HCT116 (cell line): ENCODE measurements around the gene GREM2. TPM values are rescaled to one million over a fixed set of nuclear protein-coding genes. Genes with fewer than 3 reads are reported as not detected.

Experiments
- ATAC-seq: fragments of 200-7000 bp; cut with Tn5 transposase; 2 replicates; pipeline ENCODE4 v1.9.1; 2020; ENCODE audit warnings: mild to moderate bottlenecking, moderate library complexity
- Bru-seq: library from RNA; stranded (reverse); fragments of 400-500 nt; gene quantifications from one replicate; lab custom pipeline; 2021; lab: Mats Ljungman, UMichigan
- BruChase-seq, 2 experiments: library from RNA; stranded (reverse); fragments of 400-500 nt; gene quantifications; one replicate each; lab custom pipeline; 2021; lab: Mats Ljungman, UMichigan
- BruUV-seq: library from RNA; stranded (reverse); fragments of 400-500 nt; replicated peaks from 2 replicates; lab custom pipeline; 2021; lab: Mats Ljungman, UMichigan
- CTCF ChIA-PET: fragments of 300-600 bp; sonication (Branson Sonifier 250); formaldehyde crosslinking; loops from one replicate; lab custom pipeline; 2021; ENCODE audit warnings: antibody characterized with exemption; lab: Charles Lee
- POLR2A ChIA-PET: fragments of 300-600, 350-600 bp; sonication (Branson Sonifier 250); formaldehyde crosslinking; loops from one replicate; lab custom pipeline; 2021; ENCODE audit warnings: antibody characterized with exemption; lab: Charles Lee
- RAD21 ChIA-PET, 2 experiments: fragments of 300-600 bp; sonication (Branson Sonifier 250); formaldehyde crosslinking; loops; one replicate each; lab custom pipeline; 2023; ENCODE audit warnings: low total read pairs in 2 of 2; ENCODE audit not compliant: uncharacterized antibody in 2 of 2, unreplicated experiment in 2 of 2, low non-redundant PET in 1 of 2; lab: Charles Lee
- DNase-seq: peaks from one replicate; pipeline ENCODE4 v3.0.0-alpha.2; 2010; ENCODE audit warnings: low read depth, low spot score
- H2AFZ ChIP-seq: fragments of 200-600 bp; shearing (Covaris generic), sonication (generic); 2 replicates; pipeline ENCODE4 v1.6.1; 2017; ENCODE audit warnings: low read depth, mixed run types, mixed read lengths, antibody characterized with exemption, low read length; ENCODE audit not compliant: poor library complexity, severe bottlenecking
- H3K27ac ChIP-seq: 2 replicates; pipeline ENCODE4 v1.5.1; 2012; ENCODE audit warnings: low read depth, low read length
- H3K27me3 ChIP-seq: fragments of 200-600 bp; sonication (generic); 2 replicates; pipeline ENCODE4 v1.6.1; 2016; ENCODE audit warnings: mixed run types, low read length, mixed read lengths; ENCODE audit not compliant: insufficient read depth
- H3K36me3 ChIP-seq, 2 experiments: fragments of 200-500 bp in 1 of 2; fragments of 200-600 bp in 1 of 2; sonication (Bioruptor generic) in 1 of 2; sonication (generic) in 1 of 2; 2 replicates each; pipeline versions ENCODE4 v1.5.1 to v1.6.1; 2014 to 2016; ENCODE audit warnings: low read length in 2 of 2, inconsistent platforms in 1 of 2, mixed read lengths in 1 of 2, mixed run types in 1 of 2; ENCODE audit not compliant: insufficient read depth in 2 of 2, control insufficient read depth in 1 of 2
- H3K4me1 ChIP-seq, 2 experiments: fragments of 200-600 bp in 1 of 2; sonication (generic) in 1 of 2; 2 replicates each; pipeline versions ENCODE4 v1.5.1 to v1.6.1; 2012 to 2017; ENCODE audit warnings: low read length in 2 of 2, inconsistent platforms in 1 of 2, mild to moderate bottlenecking in 1 of 2, mixed read lengths in 1 of 2, mixed run types in 1 of 2, moderate library complexity in 1 of 2; ENCODE audit not compliant: insufficient read depth in 2 of 2, control insufficient read depth in 1 of 2
- H3K4me2 ChIP-seq: fragments of 200-600 bp; sonication (generic); 2 replicates; pipeline ENCODE4 v1.6.1; 2017; ENCODE audit warnings: mixed run types, low read length, mixed read lengths
- H3K4me3 ChIP-seq, 2 experiments: fragments of 200-600 bp in 1 of 2; sonication (generic) in 1 of 2; replicated peaks in 1 of 2; 2 replicates each; pipeline ENCODE4 v1.5.1; 2011 to 2016; ENCODE audit warnings: low read length in 2 of 2, control low read depth in 1 of 2, low read depth in 1 of 2, mild to moderate bottlenecking in 1 of 2, mixed read lengths in 1 of 2, mixed run types in 1 of 2
- H3K79me2 ChIP-seq: fragments of 200-600 bp; sonication (generic); 2 replicates; pipeline ENCODE4 v1.6.1; 2017; ENCODE audit warnings: mild to moderate bottlenecking, mixed run types, low read length, moderate library complexity, mixed read lengths; ENCODE audit not compliant: insufficient read depth
- H3K9ac ChIP-seq: fragments of 200-600 bp; sonication (generic); 2 replicates; pipeline ENCODE4 v1.6.1; 2016; ENCODE audit warnings: low read length, mixed read lengths
- H3K9me2 ChIP-seq: fragments of 200-600 bp; sonication (generic), shearing (Covaris generic); 2 replicates; pipeline ENCODE4 v1.6.1; 2017; ENCODE audit warnings: mixed run types, mild to moderate bottlenecking, moderate library complexity; ENCODE audit not compliant: insufficient read depth
- H3K9me3 ChIP-seq, 2 experiments: fragments of 200-500 bp in 1 of 2; fragments of 200-600 bp in 1 of 2; sonication (Bioruptor generic) in 1 of 2; sonication (generic) in 1 of 2; 2 replicates each; pipeline ENCODE4 v1.6.1; 2014 to 2017; ENCODE audit warnings: low read length in 2 of 2, mixed read lengths in 2 of 2, inconsistent platforms in 1 of 2, low read depth in 1 of 2, mild to moderate bottlenecking in 1 of 2, mixed run types in 1 of 2, moderate library complexity in 1 of 2; ENCODE audit not compliant: control insufficient read depth in 1 of 2, insufficient read depth in 1 of 2
- H4K20me1 ChIP-seq: fragments of 200-600 bp; sonication (generic), shearing (Covaris generic); 2 replicates; pipeline ENCODE4 v1.6.1; 2017; ENCODE audit warnings: mixed run types, mild to moderate bottlenecking, moderate library complexity; ENCODE audit not compliant: insufficient read depth
- CBX3 ChIP-seq: IDR thresholded peaks from 2 replicates; pipeline ENCODE4 v1.6.1; 2012; ENCODE audit warnings: low read depth
- ELF1 ChIP-seq: IDR thresholded peaks from 2 replicates; pipeline ENCODE4 v1.6.1; 2012; ENCODE audit warnings: low read depth, borderline replicate concordance
- EZH2 ChIP-seq: fragments of 200-600 bp; sonication (generic); IDR thresholded peaks from 2 replicates; pipeline ENCODE4 v1.6.1; 2017; ENCODE audit warnings: antibody characterized with exemption, mixed run types
- JUND ChIP-seq: IDR thresholded peaks from 2 replicates; pipeline ENCODE4 v1.6.1; 2012
- POLR2AphosphoS5 ChIP-seq: IDR thresholded peaks from 2 replicates; pipeline ENCODE4 v1.6.1; 2011; ENCODE audit warnings: mild to moderate bottlenecking, low read depth, low read length, moderate library complexity
- SRF ChIP-seq: IDR thresholded peaks from 2 replicates; pipeline ENCODE4 v1.6.1; 2012; ENCODE audit warnings: low read depth
- TCF7L2 ChIP-seq: IDR thresholded peaks from 2 replicates; pipeline ENCODE4 v1.7.0; 2011; ENCODE audit warnings: borderline replicate concordance, inconsistent platforms; ENCODE audit not compliant: insufficient read depth, insufficient read length; ENCODE audit errors: extremely low read depth
- intact Hi-C: fragments of 100-400 bp; cut with micrococcal nuclease; formaldehyde crosslinking; loops from 2 replicates; pipeline ENCODE4 v1.10.0; 2022
- long read RNA-seq: library from polyadenylated mRNA; unstranded; transcript quantifications from one replicate; pipeline ENCODE4 v2.0.0, GENCODE V29; 2021; ENCODE audit not compliant: unreplicated experiment
- polyA plus RNA-seq: library from polyadenylated mRNA; unstranded; fragments of >200 nt; gene quantifications from 2 replicates; pipeline ENCODE4 v1.2.1, GENCODE V29; 2012; ENCODE audit warnings: missing spikeins
- total RNA-seq: library from RNA; stranded (reverse); gene quantifications from one replicate; pipeline ENCODE4 v1.2.1, GENCODE V29; 2021; ENCODE audit not compliant: unreplicated experiment
- TF ChIP-seq, protein P1 (sequence below), 3 experiments: fragments of 200-600 bp in 1 of 3; sonication (generic) in 1 of 3; IDR thresholded peaks in 2 of 3; conservative IDR thresholded peaks in 1 of 3; 2 replicates each; pipeline ENCODE4 v1.5.1; 2012 to 2017; ENCODE audit warnings: low read depth in 2 of 3, low read length in 2 of 3, antibody characterized with exemption in 1 of 3, borderline replicate concordance in 1 of 3, control low read depth in 1 of 3, mild to moderate bottlenecking in 1 of 3, mixed read lengths in 1 of 3, mixed run types in 1 of 3, moderate library complexity in 1 of 3; ENCODE audit not compliant: insufficient read depth in 1 of 3
- TF ChIP-seq, protein P2 (sequence below): IDR thresholded peaks from 2 replicates; pipeline ENCODE4 v1.6.1; 2012; ENCODE audit warnings: low read depth

GREM2 gene
- total RNA-seq (not detected), Bru-seq, nascent RNA (not detected), BruChase-seq, experiment 1, labeled RNA remaining after a 6-hour chase (not detected), BruChase-seq, experiment 2, labeled RNA remaining after a 2-hour chase (not detected)
- polyA plus RNA-seq: not detected in 2 replicates
- long read RNA-seq: 0 reads

DNA sequence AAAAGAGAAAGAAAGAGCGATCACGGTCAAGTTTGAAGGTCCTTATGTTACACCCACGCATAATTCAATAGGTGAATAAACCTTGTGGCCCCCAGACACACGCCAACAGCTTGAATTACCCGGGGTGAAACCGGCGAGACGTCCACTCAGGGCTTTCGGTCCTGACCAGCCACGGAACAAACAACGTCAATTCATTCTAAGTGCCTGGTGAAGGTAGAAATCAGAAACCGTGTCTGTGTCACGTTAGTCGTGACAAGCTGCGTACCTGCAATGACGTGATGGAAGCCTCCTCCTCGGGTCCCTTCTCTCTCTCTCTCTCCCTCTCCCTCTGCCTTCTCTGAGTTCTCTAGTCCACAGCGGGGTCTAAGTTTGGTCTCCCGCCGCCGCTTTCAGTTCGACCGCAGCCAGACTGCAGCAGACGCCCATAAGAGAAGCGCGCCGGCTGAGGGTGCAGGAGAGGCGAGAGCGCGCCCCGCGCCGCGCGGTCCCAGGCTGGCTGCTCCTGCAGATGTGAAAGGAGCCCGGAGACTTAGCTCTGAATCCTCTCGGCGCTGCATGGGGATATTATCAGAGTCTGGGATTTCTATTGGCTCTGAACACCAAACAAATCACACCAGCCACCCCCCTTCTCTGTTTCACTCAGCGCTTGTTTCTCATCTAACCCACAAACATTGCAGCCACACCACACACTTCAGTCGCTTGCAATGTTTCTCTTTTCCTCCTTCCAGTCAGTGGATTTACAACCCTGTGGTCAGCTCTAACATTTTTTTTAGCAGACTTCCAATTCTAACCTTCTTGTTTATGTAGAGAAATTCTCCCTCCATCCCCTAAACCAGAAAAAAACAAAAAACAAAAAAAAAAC is at the start of gene GREM2:
Gene GREM2, minus strand, starts transcription at position 537 of the 862 bp plus-strand sequence. CDS start 118,680 bp downstream, outside the sequence.
- ChIA-PET CTCF (no interaction called here), RAD21 (no interaction called here), POLR2A (no interaction called here)
- no peaks in the 10 kb centered on the region for H3K36me3 ChIP-seq
- DNase-seq: no peak
- H3K9me2 ChIP-seq: no peaks in the 10 kb centered on the region
- TF ChIP-seq, protein P1, sequence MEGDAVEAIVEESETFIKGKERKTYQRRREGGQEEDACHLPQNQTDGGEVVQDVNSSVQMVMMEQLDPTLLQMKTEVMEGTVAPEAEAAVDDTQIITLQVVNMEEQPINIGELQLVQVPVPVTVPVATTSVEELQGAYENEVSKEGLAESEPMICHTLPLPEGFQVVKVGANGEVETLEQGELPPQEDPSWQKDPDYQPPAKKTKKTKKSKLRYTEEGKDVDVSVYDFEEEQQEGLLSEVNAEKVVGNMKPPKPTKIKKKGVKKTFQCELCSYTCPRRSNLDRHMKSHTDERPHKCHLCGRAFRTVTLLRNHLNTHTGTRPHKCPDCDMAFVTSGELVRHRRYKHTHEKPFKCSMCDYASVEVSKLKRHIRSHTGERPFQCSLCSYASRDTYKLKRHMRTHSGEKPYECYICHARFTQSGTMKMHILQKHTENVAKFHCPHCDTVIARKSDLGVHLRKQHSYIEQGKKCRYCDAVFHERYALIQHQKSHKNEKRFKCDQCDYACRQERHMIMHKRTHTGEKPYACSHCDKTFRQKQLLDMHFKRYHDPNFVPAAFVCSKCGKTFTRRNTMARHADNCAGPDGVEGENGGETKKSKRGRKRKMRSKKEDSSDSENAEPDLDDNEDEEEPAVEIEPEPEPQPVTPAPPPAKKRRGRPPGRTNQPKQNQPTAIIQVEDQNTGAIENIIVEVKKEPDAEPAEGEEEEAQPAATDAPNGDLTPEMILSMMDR (IDR thresholded peaks at IDR 0.05 in 2 of 3, conservative IDR thresholded peaks at IDR 0.05 in 1 of 3; ENCODE audit: borderline replicate concordance in 1 of 3, insufficient read depth in 1 of 3, low read depth in 2 of 3, low read length in 2 of 3): no peak
- TF ChIP-seq JUND: no peak
- TF ChIP-seq SRF: no peak
- TF ChIP-seq, protein P2, sequence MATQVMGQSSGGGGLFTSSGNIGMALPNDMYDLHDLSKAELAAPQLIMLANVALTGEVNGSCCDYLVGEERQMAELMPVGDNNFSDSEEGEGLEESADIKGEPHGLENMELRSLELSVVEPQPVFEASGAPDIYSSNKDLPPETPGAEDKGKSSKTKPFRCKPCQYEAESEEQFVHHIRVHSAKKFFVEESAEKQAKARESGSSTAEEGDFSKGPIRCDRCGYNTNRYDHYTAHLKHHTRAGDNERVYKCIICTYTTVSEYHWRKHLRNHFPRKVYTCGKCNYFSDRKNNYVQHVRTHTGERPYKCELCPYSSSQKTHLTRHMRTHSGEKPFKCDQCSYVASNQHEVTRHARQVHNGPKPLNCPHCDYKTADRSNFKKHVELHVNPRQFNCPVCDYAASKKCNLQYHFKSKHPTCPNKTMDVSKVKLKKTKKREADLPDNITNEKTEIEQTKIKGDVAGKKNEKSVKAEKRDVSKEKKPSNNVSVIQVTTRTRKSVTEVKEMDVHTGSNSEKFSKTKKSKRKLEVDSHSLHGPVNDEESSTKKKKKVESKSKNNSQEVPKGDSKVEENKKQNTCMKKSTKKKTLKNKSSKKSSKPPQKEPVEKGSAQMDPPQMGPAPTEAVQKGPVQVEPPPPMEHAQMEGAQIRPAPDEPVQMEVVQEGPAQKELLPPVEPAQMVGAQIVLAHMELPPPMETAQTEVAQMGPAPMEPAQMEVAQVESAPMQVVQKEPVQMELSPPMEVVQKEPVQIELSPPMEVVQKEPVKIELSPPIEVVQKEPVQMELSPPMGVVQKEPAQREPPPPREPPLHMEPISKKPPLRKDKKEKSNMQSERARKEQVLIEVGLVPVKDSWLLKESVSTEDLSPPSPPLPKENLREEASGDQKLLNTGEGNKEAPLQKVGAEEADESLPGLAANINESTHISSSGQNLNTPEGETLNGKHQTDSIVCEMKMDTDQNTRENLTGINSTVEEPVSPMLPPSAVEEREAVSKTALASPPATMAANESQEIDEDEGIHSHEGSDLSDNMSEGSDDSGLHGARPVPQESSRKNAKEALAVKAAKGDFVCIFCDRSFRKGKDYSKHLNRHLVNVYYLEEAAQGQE: no peak
- no peak for TF ChIP-seq TCF7L2
- no peak for TF ChIP-seq POLR2AphosphoS5
- no peak for TF ChIP-seq EZH2
- no peak for TF ChIP-seq CBX3
- no peak for TF ChIP-seq ELF1
- H3K79me2 ChIP-seq: no peaks in the 10 kb centered on the region
- no TSS peak for BruUV-seq
- H3K4me3 ChIP-seq: no peak within 1 kb of the TSS
- H3K4me1 ChIP-seq: no peaks in the 10 kb centered on the region
- H3K9me3 ChIP-seq: peaks cover 12 to 23% of the 10 kb centered on the region in 2 experiments
- no peaks in the 10 kb centered on the region for H4K20me1 ChIP-seq
- no peak within 1 kb of the TSS for H3K4me2 ChIP-seq
- ATAC-seq: no peak
- no peak within 1 kb of the TSS for H3K9ac ChIP-seq
- no peak within 1 kb of the TSS for H2AFZ ChIP-seq
- H3K27me3 ChIP-seq: no peaks in the 10 kb centered on the region
- no peak within 1 kb of the TSS for H3K27ac ChIP-seq
- intact Hi-C loops: no loop called here
